ENCODE measurements around the gene ADD1.

Gene ADD1

DNA sequence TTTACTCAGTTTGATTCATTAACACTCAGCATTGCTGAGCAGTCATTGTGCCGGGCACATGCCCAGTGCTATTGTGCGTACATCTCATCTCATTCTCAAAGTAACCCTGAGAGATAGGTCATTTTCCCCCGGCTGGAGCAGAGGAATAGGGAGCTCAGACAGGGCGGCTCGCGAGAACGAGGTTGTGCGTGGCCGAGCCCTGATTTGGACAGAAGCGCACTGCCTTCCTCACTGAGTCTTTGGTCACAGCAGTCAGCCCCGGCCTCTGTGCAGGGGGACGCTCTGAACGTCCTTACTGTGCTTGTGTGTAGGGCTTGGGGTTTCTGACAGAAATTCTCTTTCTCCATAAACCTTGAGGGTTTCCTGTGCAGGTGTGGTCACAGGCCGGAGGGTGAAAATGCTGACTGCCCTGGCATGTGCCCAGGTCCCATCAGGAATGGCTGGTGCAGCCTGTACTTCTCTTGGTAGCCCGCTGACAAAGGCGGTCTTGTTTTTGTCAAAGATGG lies 80.1 kb downstream of the ADD1 start:
- DNase-seq (ENCODE audit: low read depth, low spot score), result no peak
- TF ChIP-seq, protein P1, sequence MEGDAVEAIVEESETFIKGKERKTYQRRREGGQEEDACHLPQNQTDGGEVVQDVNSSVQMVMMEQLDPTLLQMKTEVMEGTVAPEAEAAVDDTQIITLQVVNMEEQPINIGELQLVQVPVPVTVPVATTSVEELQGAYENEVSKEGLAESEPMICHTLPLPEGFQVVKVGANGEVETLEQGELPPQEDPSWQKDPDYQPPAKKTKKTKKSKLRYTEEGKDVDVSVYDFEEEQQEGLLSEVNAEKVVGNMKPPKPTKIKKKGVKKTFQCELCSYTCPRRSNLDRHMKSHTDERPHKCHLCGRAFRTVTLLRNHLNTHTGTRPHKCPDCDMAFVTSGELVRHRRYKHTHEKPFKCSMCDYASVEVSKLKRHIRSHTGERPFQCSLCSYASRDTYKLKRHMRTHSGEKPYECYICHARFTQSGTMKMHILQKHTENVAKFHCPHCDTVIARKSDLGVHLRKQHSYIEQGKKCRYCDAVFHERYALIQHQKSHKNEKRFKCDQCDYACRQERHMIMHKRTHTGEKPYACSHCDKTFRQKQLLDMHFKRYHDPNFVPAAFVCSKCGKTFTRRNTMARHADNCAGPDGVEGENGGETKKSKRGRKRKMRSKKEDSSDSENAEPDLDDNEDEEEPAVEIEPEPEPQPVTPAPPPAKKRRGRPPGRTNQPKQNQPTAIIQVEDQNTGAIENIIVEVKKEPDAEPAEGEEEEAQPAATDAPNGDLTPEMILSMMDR (IDR thresholded peaks at IDR 0.05; ENCODE audit: insufficient read depth, low read length, missing control alignments), result no peak
- ChIA-PET CTCF (interaction anchor here (0.6 kb wide), 1 partner anchor 502 kb away, joined by 3 read pairs; no protein-coding TSS in a partner anchor), POLR2A (no interaction called here)
- H3K4me3 ChIP-seq (ENCODE audit: low read depth, low read length), result no peak overlapping the region

DNA sequence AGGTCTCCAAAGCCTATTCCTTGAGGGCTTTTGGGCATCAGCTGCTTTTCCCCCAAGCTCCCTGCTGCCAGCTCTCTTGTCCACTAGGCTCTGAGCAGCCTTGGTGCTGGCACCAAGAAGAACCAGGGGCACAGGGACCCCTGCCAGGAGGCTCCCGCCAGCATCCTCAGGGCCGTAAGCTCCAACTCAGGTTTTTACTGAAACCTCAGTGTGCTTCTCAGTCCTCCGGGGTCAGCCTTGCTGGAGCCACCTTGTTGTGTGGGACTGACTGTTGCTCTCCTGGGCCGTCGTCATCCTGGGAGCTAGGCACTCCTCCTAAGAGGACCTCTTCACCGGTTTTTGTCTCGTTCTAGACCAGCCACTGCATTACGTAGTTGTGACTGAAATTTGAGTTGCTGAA lies 80.6 kb downstream of the ADD1 start:
- no peak overlapping the region for H3K4me3 ChIP-seq (ENCODE audit: low read depth, low read length)
- CTCF ChIA-PET, result interaction anchor here (1.5 kb wide), 1 partner anchor 160 kb away, joined by 7 read pairs; no protein-coding TSS in a partner anchor
- DNase-seq (ENCODE audit: low read depth, low spot score), result no peak
- POLR2A ChIA-PET, result no interaction called here
- TF ChIP-seq, protein P1 (IDR thresholded peaks at IDR 0.05; ENCODE audit: insufficient read depth, low read length, missing control alignments), result no peak

DNA sequence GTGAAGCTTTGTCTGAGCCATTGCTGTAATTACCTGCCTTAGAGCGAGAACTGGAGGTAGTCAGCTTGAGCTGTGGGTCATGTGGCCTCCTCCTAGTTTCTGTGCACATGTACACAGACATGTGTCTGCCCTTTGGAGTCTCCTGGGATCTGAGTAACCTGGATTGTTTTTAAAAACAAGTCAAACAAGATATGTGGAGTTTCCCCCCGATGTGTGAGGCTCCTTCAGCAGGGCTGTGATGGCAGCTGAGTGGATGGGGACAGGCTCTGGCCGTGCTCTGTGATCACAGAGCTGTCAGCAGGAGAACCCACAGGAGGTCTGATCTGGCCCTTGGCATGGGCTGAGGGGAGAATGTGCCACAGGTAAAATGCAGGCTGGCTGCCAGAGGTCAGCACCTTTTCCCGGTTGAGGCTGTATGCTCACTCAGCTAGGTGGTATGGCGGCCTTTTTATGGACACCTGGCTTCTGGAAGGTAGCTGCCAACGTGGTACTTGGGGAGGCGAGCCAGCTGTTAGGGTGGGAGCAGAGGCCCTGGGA lies 81.2 kb downstream of the ADD1 start:
- POLR2A ChIA-PET, result interaction anchor here (1.0 kb wide), 1 partner anchor 11 kb away, joined by 3 read pairs; no protein-coding TSS in a partner anchor
- no peak for DNase-seq (ENCODE audit: low read depth, low spot score)

DNA sequence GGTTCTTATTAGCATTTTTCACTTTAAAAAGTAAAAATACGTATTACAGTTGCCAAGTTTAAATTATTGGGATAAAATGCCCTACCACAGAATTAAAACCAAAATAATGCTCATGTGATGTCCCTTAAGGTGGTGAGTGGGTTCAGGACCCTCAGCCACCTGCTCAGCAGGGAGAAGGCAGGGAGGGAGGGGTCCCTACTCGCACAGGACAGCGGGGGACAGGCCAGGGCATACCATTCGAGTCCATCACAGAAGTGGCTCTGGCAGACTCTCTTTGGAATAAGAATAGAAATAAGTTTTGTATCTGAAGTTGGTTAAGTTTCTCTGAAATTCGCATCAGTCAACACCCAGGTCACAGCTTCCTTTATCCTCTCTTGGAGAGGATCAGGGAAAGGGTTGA lies 81.9 kb downstream of the ADD1 start:
- ChIA-PET CTCF (interaction anchor here (1.5 kb wide), 1 partner anchor 161 kb away, joined by 7 read pairs; no protein-coding TSS in a partner anchor), POLR2A (interaction anchor here (1.0 kb wide), 1 partner anchor 12 kb away, joined by 3 read pairs; no protein-coding TSS in a partner anchor)
- H3K4me3 ChIP-seq (ENCODE audit: low read depth, low read length), result no peak overlapping the region
- TF ChIP-seq, protein P1 (IDR thresholded peaks at IDR 0.05; ENCODE audit: insufficient read depth, low read length, missing control alignments), result no peak
- no peak for DNase-seq (ENCODE audit: low read depth, low spot score)

More for the DNA sequence above, 81.2 kb downstream of the ADD1 start:
- CTCF ChIA-PET, result interaction anchor here (1.5 kb wide), 1 partner anchor 161 kb away, joined by 7 read pairs; no protein-coding TSS in a partner anchor
- H3K4me3 ChIP-seq (ENCODE audit: low read depth, low read length), result no peak overlapping the region
- TF ChIP-seq, protein P1 (IDR thresholded peaks at IDR 0.05; ENCODE audit: insufficient read depth, low read length, missing control alignments), result no peak

DNA sequence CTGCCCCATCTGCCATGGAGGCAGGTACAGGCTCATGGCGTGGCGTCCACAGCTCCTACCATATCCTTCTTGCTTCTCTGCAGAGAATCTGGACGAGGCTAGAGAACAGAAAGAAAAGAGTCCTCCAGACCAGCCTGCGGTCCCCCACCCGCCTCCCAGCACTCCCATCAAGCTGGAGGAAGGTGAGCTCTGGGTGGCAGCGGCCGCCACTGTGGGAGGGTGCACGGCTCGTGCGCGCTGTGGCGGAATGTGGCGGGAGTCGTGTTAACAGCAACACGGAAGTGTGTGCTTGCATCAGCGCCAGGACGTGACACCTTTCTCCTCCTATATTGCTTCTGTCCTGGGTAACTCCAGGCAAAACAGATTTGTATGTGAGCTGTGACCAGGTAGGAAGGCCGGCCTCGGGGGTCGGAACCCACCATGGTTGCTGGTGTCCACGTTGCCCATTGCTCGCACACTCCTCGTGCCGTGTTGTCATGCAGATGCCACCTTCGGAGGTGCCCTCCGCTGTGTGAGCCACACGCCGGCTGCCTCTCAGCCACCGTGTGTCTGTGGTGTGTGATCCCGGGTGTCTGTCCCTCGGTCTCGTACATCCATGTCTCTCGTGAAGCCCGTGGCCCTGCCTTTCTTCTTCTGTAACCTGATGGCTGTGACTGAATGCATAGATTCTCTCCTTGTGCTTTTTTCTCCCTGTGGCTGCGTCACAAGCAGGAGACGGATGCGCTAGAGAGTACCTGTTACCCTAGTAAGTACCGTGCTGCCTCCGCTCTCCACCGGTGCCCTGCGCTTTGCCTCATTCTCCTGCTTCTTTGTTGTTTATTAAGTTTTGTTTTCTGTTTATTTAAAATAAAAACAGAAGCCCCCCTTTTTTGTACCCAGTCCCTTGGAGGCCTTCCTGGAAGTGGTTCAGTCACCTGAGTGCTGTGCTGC lies 82.6 kb downstream of the ADD1 start:
- DNase-seq (ENCODE audit: low read depth, low spot score), result no peak

More for the DNA sequence above, 82.6 kb downstream of the ADD1 start:
- H3K4me3 ChIP-seq (ENCODE audit: low read depth, low read length), result no peak overlapping the region
- TF ChIP-seq, protein P1 (IDR thresholded peaks at IDR 0.05; ENCODE audit: insufficient read depth, low read length, missing control alignments), result no peak
- CTCF ChIA-PET, result interaction anchor here (1.5 kb wide), 1 partner anchor 162 kb away, joined by 7 read pairs; no protein-coding TSS in a partner anchor
- POLR2A ChIA-PET, result no interaction called here

Data from AG04449 (cell line).